ENCODE measurements around the gene AP3S1.

- TF ChIP-seq CTCF (IDR thresholded peaks at IDR 0.05) (no peak), POLR2A (IDR thresholded peaks at IDR 0.05) (no peak)
Observed at GRCh38 chr5:115932991-115933390, 91.3 kb downstream of the AP3S1 start.
